ENCODE measurements around the gene HDAC7. TPM values are rescaled to one million over a fixed set of nuclear protein-coding genes. Genes with fewer than 3 reads are reported as not detected.

Gene HDAC7
- total RNA-seq, 1 experiment from 2014 or later = 44.2 TPM

DNA sequence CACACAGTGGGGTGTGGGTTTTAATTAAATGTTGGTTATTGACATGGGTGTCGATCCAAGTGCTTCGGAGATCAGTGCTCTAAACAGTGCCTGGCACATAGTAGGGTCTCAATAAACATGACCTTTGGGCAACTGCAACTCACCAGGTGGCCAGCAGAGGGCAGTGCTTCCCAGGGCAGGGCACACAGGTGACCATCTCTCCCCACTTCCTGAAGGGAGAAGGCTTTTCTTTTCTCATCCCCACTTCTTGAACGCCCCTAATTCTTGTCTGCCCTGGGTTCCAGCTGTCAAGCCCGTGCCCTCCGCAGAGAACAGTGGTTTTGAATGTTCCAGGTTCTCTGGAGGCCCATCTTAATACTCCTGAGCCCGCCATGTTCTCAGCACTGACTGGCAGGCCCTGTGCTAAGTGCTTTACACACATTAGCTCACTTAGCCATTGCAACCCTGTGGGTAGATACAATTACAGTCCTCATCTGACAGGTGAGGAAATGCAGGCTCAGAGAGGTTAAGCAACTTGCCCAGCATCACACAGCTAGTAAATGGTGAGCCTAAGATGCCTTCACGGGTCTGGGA lies 77.4 kb downstream of the HDAC7 start:
- H3F3A ChIP-seq (ENCODE audit: low read length, unreplicated experiment) = no peaks in the 10 kb centered on the region
- BruUV-seq (replicated peaks) = no TSS peak
- H3K4me2 ChIP-seq (ENCODE audit: low read length) = no peak overlapping the region
- peak; percentile 46 for ATAC-seq
- H3K9ac ChIP-seq (ENCODE audit: low read length) = no peak overlapping the region
- ChIA-PET CTCF (interaction anchor here (1.3 to 3.1 kb wide), 3 partner anchors 24 to 96 kb away, joined by 5 to 16 read pairs (median 13); no protein-coding TSS in a partner anchor), POLR2A (ENCODE audit: unreplicated experiment) (interaction anchor here (0.8 kb wide), 1 partner anchor 26 kb away, joined by 4 read pairs; no protein-coding TSS in a partner anchor)
- H3K79me2 ChIP-seq (ENCODE audit: low read length) = no peaks in the 10 kb centered on the region
- H2AFZ ChIP-seq (ENCODE audit: low read length) = no peak overlapping the region
- no peaks in the 10 kb centered on the region for H4K20me1 ChIP-seq (ENCODE audit: low read length)
- no peaks in the 10 kb centered on the region for H3K9me3 ChIP-seq (ENCODE audit: low read length)
- TF ChIP-seq, protein P1, sequence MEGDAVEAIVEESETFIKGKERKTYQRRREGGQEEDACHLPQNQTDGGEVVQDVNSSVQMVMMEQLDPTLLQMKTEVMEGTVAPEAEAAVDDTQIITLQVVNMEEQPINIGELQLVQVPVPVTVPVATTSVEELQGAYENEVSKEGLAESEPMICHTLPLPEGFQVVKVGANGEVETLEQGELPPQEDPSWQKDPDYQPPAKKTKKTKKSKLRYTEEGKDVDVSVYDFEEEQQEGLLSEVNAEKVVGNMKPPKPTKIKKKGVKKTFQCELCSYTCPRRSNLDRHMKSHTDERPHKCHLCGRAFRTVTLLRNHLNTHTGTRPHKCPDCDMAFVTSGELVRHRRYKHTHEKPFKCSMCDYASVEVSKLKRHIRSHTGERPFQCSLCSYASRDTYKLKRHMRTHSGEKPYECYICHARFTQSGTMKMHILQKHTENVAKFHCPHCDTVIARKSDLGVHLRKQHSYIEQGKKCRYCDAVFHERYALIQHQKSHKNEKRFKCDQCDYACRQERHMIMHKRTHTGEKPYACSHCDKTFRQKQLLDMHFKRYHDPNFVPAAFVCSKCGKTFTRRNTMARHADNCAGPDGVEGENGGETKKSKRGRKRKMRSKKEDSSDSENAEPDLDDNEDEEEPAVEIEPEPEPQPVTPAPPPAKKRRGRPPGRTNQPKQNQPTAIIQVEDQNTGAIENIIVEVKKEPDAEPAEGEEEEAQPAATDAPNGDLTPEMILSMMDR (conservative IDR thresholded peaks at IDR 0.05; ENCODE audit: low read depth, low read length) = peak; percentile 94
- TF ChIP-seq EZH2phosphoT487 (IDR thresholded peaks at IDR 0.05; ENCODE audit: borderline replicate concordance, low read length) = no peak
- DNase-seq = peak; percentile 76
- H3K27ac ChIP-seq (ENCODE audit: low read length) = no peak overlapping the region
- H3K4me3 ChIP-seq (ENCODE audit: low read length) = no peak overlapping the region
- H3K27me3 ChIP-seq (ENCODE audit: low read length) = no peaks in the 10 kb centered on the region
- intact Hi-C loops (cut with micrococcal nuclease) = loop anchor here (1.0 to 2.0 kb wide), 2 partner anchors 37 to 96 kb away; no protein-coding TSS in a partner anchor
- peaks cover 13% of the 10 kb centered on the region; the same call in 1 of the 2 replicates for H3K4me1 ChIP-seq (ENCODE audit: insufficient read depth, low read length)
- H3K9me2 ChIP-seq (replicated peaks; ENCODE audit: low read length) = no peaks in the 10 kb centered on the region
- no peaks in the 10 kb centered on the region for H3K36me3 ChIP-seq (ENCODE audit: low read depth, low read length)

DNA sequence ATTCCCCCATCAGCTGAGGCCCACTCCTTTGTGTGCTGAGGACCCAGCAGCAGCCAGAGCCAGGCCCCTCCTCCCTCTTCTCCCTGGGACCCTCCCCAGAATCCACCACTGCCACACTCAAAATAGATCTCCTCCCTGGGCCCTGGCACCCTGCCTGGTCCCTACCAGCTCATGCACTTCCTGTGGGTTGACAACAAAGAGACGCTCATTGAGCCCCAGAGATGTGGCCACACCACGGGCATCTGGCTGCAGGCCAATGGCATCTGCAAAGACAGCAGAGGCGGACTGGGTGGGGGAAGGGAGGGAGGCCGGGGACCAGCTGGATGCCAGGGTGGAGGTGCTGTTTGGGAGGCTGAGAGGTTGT lies 78.4 kb downstream of the HDAC7 start:
- ATAC-seq (peak; percentile 25; the same call in 1 of the 2 replicates), DNase-seq (peak; percentile 72)
- no peak overlapping the region for H3K4me2 ChIP-seq (ENCODE audit: low read length)
- no peak for TF ChIP-seq EZH2 (IDR thresholded peaks at IDR 0.05; ENCODE audit: low read length, unreplicated experiment)
- no peak for TF ChIP-seq EZH2phosphoT487 (IDR thresholded peaks at IDR 0.05; ENCODE audit: borderline replicate concordance, low read length)
- TF ChIP-seq, protein P1 (conservative IDR thresholded peaks at IDR 0.05; ENCODE audit: low read depth, low read length) = no peak
- H3K79me2 ChIP-seq (ENCODE audit: low read length) = no peaks in the 10 kb centered on the region
- H3K36me3 ChIP-seq (ENCODE audit: low read depth, low read length) = no peaks in the 10 kb centered on the region
- peaks cover 13% of the 10 kb centered on the region; the same call in 1 of the 2 replicates for H3K4me1 ChIP-seq (ENCODE audit: insufficient read depth, low read length)
- H2AFZ ChIP-seq (ENCODE audit: low read length) = no peak overlapping the region
- intact Hi-C loops (cut with micrococcal nuclease) = no loop called here
- no peaks in the 10 kb centered on the region for H3K27me3 ChIP-seq (ENCODE audit: low read length)
- ChIA-PET CTCF (interaction anchor here (0.7 to 1.8 kb wide), 4 partner anchors 27 to 97 kb away, joined by 4 to 9 read pairs (median 6); no protein-coding TSS in a partner anchor), POLR2A (ENCODE audit: unreplicated experiment) (interaction anchor here (0.6 to 1.2 kb wide), 2 partner anchors 35 to 41 kb away, joined by 4 read pairs; no protein-coding TSS in a partner anchor)
- H3K27ac ChIP-seq (ENCODE audit: low read length) = no peak overlapping the region
- H4K20me1 ChIP-seq (ENCODE audit: low read length) = no peaks in the 10 kb centered on the region
- H3K4me3 ChIP-seq (ENCODE audit: low read length) = no peak overlapping the region
- no peaks in the 10 kb centered on the region for H3K9me3 ChIP-seq (ENCODE audit: low read length)
- no peak overlapping the region for H3K9ac ChIP-seq (ENCODE audit: low read length)
- BruUV-seq (replicated peaks) = no TSS peak
- H3F3A ChIP-seq (ENCODE audit: low read length, unreplicated experiment) = no peaks in the 10 kb centered on the region
- H3K9me2 ChIP-seq (replicated peaks; ENCODE audit: low read length) = no peaks in the 10 kb centered on the region

Measured in PC-3 (cell line).